ENCODE data around the gene EIF4EBP3. TPM values are rescaled to one million over a fixed set of nuclear protein-coding genes. Genes with fewer than 3 reads are reported as not detected.

EIF4EBP3 gene
- total RNA-seq, 1 experiment from 2014 or later = 7.7 TPM

DNA sequence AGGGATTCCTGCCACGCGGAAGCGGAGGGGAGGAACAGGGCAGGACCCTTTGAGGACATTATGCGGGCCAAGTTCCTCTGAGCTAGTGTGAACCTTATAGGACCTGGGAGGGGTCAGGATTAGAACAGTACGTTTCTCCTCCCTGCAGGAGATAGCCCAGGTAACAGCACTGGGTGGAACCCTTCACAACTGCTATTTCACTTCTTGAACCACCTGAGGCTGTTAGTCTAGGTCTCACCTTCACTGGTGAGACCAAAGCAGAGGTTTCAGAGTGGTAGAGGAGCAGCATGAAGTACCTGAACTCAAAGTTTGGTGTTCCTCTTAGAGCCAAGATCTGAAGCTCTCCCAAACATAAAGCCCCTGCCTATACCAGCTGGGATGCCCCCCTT, 832 bp downstream of the EIF4EBP3 start:
- Mint-ChIP-seq H3K4me3 (peak overlapping the region; percentile 73 to 79), H3K36me3 (ENCODE audit: insufficient read depth in 1 of 3, low read depth in 3 of 3) (peaks cover 18 to 67% (median 43%) of the 10 kb centered on the region in 3 experiments; a peak in 6 of 7 replicates), H3K9me3 (no peaks in the 10 kb centered on the region), H3K4me1 (peaks cover 23 to 26% of the 10 kb centered on the region in 2 experiments), H3K27me3 (ENCODE audit: low read depth) (no peaks in the 10 kb centered on the region), H3K27ac (peak overlapping the region; percentile 95 to 99 (median 99); a peak in 6 of 7 replicates)
- H3K79me1 ChIP-seq (ENCODE audit: insufficient read depth, low read depth, low read length, poor library complexity, severe bottlenecking) = no peaks in the 10 kb centered on the region
- H3K56ac ChIP-seq (ENCODE audit: insufficient read length, low read depth, low read length) = no peak overlapping the region
- no peak for DNase-seq
- H3K27me3 ChIP-seq (ENCODE audit: insufficient read depth, low read length) = no peaks in the 10 kb centered on the region
- no peak overlapping the region for H2BK20ac ChIP-seq (ENCODE audit: low read depth, low read length, poor library complexity, severe bottlenecking)
- peaks cover 7% of the 10 kb centered on the region for H3K23me2 ChIP-seq (ENCODE audit: insufficient read length, low read depth, low read length, poor library complexity, severe bottlenecking)
- no peak overlapping the region for H2BK12ac ChIP-seq (ENCODE audit: insufficient read length, low read depth, low read length)
- H3K4ac ChIP-seq (ENCODE audit: low read depth, low read length) = no peak overlapping the region
- no peak overlapping the region for H2BK120ac ChIP-seq (ENCODE audit: low read depth, low read length, poor library complexity, severe bottlenecking)
- H2BK5ac ChIP-seq (ENCODE audit: insufficient read length, low read length) = no peak overlapping the region
- H3K4me2 ChIP-seq (ENCODE audit: insufficient read depth, insufficient read length, low read length) = peak overlapping the region; percentile 81
- no peak overlapping the region for H3T11ph ChIP-seq (ENCODE audit: low read length)
- no peaks in the 10 kb centered on the region for H3K79me2 ChIP-seq (ENCODE audit: insufficient read depth, low read length)
- peak overlapping the region; percentile 65 for H3K18ac ChIP-seq (ENCODE audit: insufficient read length, low read depth, low read length)
- no peak overlapping the region for H4K8ac ChIP-seq (replicated peaks; ENCODE audit: insufficient read length, low read depth, low read length)
- 0 out of 2 replicates have a peak, but pooled peaks cover 7% of the 10 kb centered on the region for H3K4me1 ChIP-seq (ENCODE audit: insufficient read depth, low read length)
- no peak overlapping the region for H2BK15ac ChIP-seq (ENCODE audit: low read depth, low read length)
- H2AK5ac ChIP-seq (ENCODE audit: insufficient read length, low read length) = no peak overlapping the region
- no peak overlapping the region for H4K5ac ChIP-seq (ENCODE audit: insufficient read length, low read depth, low read length)
- H4K20me1 ChIP-seq (ENCODE audit: control insufficient read depth, insufficient read depth, insufficient read length) = no peaks in the 10 kb centered on the region
- H3K9me3 ChIP-seq (ENCODE audit: control insufficient read depth, low read depth, low read length) = no peaks in the 10 kb centered on the region
- no CpG with 5 or more reads among the region's 5 CpGs for WGBS (ENCODE audit: extremely low coverage, insufficient read length, low lambda C conversion rate)
- peak overlapping the region; percentile 10 for H3K27ac ChIP-seq (ENCODE audit: insufficient read length, low read depth, low read length)
- peak overlapping the region; percentile 17 for H3K9ac ChIP-seq (ENCODE audit: extremely low read depth, insufficient read length, low read length)
- no peak overlapping the region for H2AFZ ChIP-seq (ENCODE audit: low read length)
- no peak overlapping the region for H3K23ac ChIP-seq (ENCODE audit: insufficient read length, low read depth, low read length)
- no peak overlapping the region for H4K91ac ChIP-seq (ENCODE audit: insufficient read length, low read depth, low read length)
- TF ChIP-seq, protein P1, sequence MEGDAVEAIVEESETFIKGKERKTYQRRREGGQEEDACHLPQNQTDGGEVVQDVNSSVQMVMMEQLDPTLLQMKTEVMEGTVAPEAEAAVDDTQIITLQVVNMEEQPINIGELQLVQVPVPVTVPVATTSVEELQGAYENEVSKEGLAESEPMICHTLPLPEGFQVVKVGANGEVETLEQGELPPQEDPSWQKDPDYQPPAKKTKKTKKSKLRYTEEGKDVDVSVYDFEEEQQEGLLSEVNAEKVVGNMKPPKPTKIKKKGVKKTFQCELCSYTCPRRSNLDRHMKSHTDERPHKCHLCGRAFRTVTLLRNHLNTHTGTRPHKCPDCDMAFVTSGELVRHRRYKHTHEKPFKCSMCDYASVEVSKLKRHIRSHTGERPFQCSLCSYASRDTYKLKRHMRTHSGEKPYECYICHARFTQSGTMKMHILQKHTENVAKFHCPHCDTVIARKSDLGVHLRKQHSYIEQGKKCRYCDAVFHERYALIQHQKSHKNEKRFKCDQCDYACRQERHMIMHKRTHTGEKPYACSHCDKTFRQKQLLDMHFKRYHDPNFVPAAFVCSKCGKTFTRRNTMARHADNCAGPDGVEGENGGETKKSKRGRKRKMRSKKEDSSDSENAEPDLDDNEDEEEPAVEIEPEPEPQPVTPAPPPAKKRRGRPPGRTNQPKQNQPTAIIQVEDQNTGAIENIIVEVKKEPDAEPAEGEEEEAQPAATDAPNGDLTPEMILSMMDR (conservative IDR thresholded peaks at IDR 0.05) = no peak
- peak overlapping the region; percentile 51 for H3K14ac ChIP-seq (ENCODE audit: insufficient read depth, low read length)
